ENCODE data around the gene RNU5B-1.

DNA sequence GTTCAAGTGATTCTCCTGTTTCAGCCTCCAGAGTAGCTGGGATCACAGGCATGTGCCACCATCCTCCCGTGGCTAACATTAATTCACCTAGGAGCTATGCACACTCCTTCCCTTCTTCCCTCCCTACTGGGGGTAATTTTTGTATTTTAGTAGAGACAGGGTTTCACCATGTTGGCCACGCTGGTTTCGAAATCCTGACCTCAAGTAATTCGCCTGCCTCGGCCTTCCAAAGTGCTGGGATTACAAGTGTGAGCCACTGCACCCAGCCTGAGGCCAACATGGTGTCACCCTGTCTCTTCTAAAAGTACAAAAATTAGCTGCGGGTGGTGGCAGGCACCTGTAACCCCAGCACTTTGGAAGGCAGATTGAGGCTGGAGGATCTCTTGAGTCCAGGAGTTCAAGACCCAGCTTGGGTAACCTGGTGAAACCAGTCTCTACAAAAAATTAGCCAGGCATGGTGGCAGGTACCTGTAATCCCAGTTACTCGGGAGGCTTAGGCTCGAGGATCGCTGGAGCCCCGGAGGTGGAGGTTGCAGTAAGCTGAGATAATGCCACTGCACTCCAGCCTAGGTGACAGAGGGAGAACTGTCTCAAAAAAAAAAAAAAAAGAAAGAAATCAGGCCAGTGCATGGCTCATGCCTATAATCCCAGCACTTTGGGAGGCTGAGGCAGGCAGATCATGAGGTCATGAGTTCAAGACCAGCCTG, 6.1 kb downstream of the RNU5B-1 start:
- TF ChIP-seq POLR2A (IDR thresholded peaks at IDR 0.05; ENCODE audit: low read length) (no peak), GATA1 (IDR thresholded peaks at IDR 0.05; ENCODE audit: low read depth, low read length) (no peak)
